ENCODE data around the gene MORN1.

MORN1 gene

GRCh38 chr1:2356911-2357845, 34.2 kb downstream of the MORN1 start:
- no peak overlapping the region for H3K27ac ChIP-seq (ENCODE audit: low read depth, low read length, poor library complexity, severe bottlenecking)
- H3K4me2 ChIP-seq (ENCODE audit: low read length): no peak overlapping the region
- H3K9me2 ChIP-seq (ENCODE audit: low read depth, low read length): no peaks in the 10 kb centered on the region
- H3K27me3 ChIP-seq (ENCODE audit: insufficient read depth, low read length): peaks cover 3% of the 10 kb centered on the region
- no peak overlapping the region for H3K9ac ChIP-seq (ENCODE audit: low read length)
- H3F3A ChIP-seq (ENCODE audit: insufficient read depth, low read length): no peaks in the 10 kb centered on the region
- no peaks in the 10 kb centered on the region for H3K4me1 ChIP-seq (ENCODE audit: insufficient read depth, low read length, severe bottlenecking)
- H3K79me2 ChIP-seq (ENCODE audit: insufficient read depth, low read length): no peaks in the 10 kb centered on the region
- H3K36me3 ChIP-seq (ENCODE audit: insufficient read depth, low read length): no peaks in the 10 kb centered on the region
- TF ChIP-seq CTCF (IDR thresholded peaks at IDR 0.05; ENCODE audit: low read length) (no peak), EZH2 (IDR thresholded peaks at IDR 0.05; ENCODE audit: borderline replicate concordance, low read length) (no peak)
- H3K4me3 ChIP-seq (ENCODE audit: low read depth, low read length, poor library complexity, severe bottlenecking): no peak overlapping the region
- H4K20me1 ChIP-seq (ENCODE audit: insufficient read depth, low read length): no peaks in the 10 kb centered on the region
- no peaks in the 10 kb centered on the region for H3K9me3 ChIP-seq (ENCODE audit: low read length)
- H2AFZ ChIP-seq (ENCODE audit: low read length): no peak overlapping the region

GRCh38 chr1:2356401-2356800, 35.0 kb downstream of the MORN1 start:
- Histone ChIP-seq H3K9ac (ENCODE audit: low read length) (no peak overlapping the region), H4K20me1 (ENCODE audit: insufficient read depth, low read length) (no peaks in the 10 kb centered on the region), H3K4me2 (ENCODE audit: low read length) (no peak overlapping the region), H3K27me3 (ENCODE audit: insufficient read depth, low read length) (peaks cover 3% of the 10 kb centered on the region; the same call in 1 of the 2 replicates), H3K79me2 (ENCODE audit: insufficient read depth, low read length) (no peaks in the 10 kb centered on the region), H3K4me3 (ENCODE audit: low read depth, low read length, poor library complexity, severe bottlenecking) (no peak overlapping the region), H3F3A (ENCODE audit: insufficient read depth, low read length) (no peaks in the 10 kb centered on the region), H2AFZ (ENCODE audit: low read length) (no peak overlapping the region), H3K4me1 (ENCODE audit: insufficient read depth, low read length, severe bottlenecking) (no peaks in the 10 kb centered on the region), H3K27ac (ENCODE audit: low read depth, low read length, poor library complexity, severe bottlenecking) (no peak overlapping the region), H3K9me3 (ENCODE audit: low read length) (no peaks in the 10 kb centered on the region), H3K9me2 (ENCODE audit: low read depth, low read length) (no peaks in the 10 kb centered on the region), H3K36me3 (ENCODE audit: insufficient read depth, low read length) (no peaks in the 10 kb centered on the region)
- TF ChIP-seq EZH2 (IDR thresholded peaks at IDR 0.05; ENCODE audit: borderline replicate concordance, low read length): no peak
- TF ChIP-seq CTCF (IDR thresholded peaks at IDR 0.05; ENCODE audit: low read length): no peak

GRCh38 chr1:2355373-2356261, 35.7 kb downstream of the MORN1 start:
- no peak overlapping the region for H3K9ac ChIP-seq (ENCODE audit: low read length)

More at GRCh38 chr1:2355373-2356261, 35.7 kb downstream of the MORN1 start:
- Histone ChIP-seq H3K27ac (ENCODE audit: low read depth, low read length, poor library complexity, severe bottlenecking) (no peak overlapping the region), H3K79me2 (ENCODE audit: insufficient read depth, low read length) (no peaks in the 10 kb centered on the region), H3K4me1 (ENCODE audit: insufficient read depth, low read length, severe bottlenecking) (no peaks in the 10 kb centered on the region), H3F3A (ENCODE audit: insufficient read depth, low read length) (no peaks in the 10 kb centered on the region), H3K27me3 (ENCODE audit: insufficient read depth, low read length) (peaks cover 3% of the 10 kb centered on the region; the same call in 1 of the 2 replicates), H2AFZ (ENCODE audit: low read length) (no peak overlapping the region), H3K4me2 (ENCODE audit: low read length) (no peak overlapping the region), H3K36me3 (ENCODE audit: insufficient read depth, low read length) (no peaks in the 10 kb centered on the region), H4K20me1 (ENCODE audit: insufficient read depth, low read length) (no peaks in the 10 kb centered on the region), H3K9me2 (ENCODE audit: low read depth, low read length) (no peaks in the 10 kb centered on the region), H3K9me3 (ENCODE audit: low read length) (no peaks in the 10 kb centered on the region), H3K4me3 (ENCODE audit: low read depth, low read length, poor library complexity, severe bottlenecking) (no peak overlapping the region)
- TF ChIP-seq EZH2 (IDR thresholded peaks at IDR 0.05; ENCODE audit: borderline replicate concordance, low read length): no peak
- no peak for TF ChIP-seq CTCF (IDR thresholded peaks at IDR 0.05; ENCODE audit: low read length)

Measured in OCI-LY1 (cell line).